Peyer's patch (tissue), 4 donors: Measurements from ENCODE around the gene SCAMP1.

Source experiments
- POLR2A ChIP-seq, 2 donors: fragments of 450-650 bp; IDR thresholded peaks; one replicate each; pipeline ENCODE4 v1.5.1; 2017; ENCODE audit warnings: antibody characterized with exemption in 2 of 2, mild to moderate bottlenecking in 2 of 2, moderate library complexity in 2 of 2
- TF ChIP-seq, protein P1 (sequence below), 6 experiments: fragments of 450-650 bp in 4 of 6; fragments of 200-600 bp in 2 of 6; sonication (generic) in 1 of 6; IDR thresholded peaks; one replicate each; pipeline ENCODE4 v1.5.1; 2017 to 2019; ENCODE audit warnings: antibody characterized with exemption in 6 of 6, mild to moderate bottlenecking in 3 of 6, moderate library complexity in 1 of 6

DNA sequence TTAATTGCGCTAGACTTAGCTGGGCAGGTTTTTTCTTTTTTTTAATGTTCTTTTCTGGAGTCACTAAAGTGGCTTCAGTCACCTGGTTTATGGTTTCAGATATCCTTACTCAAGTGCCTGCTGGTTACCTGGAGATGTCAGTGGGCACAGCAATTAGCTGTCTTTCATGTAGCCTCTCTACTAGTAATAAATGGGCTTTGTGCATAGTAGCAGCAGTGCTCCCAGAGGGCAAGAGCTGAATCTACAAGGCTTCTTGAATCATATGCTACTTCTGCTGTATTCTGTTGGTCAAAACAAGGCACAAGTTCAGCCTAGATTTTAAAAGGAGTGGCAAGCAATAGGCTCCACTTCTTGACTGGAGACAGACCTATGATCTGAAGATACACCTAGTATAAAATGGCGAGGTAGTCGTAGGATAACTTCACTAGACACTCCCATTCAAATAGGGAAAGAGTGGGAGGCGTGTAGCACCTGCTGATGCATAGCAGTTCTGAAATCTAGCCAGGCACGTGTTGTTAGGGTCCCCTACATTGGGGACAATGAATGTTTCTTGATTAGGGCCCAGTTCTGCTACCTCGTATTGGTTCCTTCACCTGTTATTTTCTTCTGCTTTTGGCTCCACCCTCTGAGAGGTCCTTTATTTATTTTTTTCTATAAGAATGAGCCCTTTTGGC is 7.0 kb downstream of the SCAMP1 start:
- TF ChIP-seq, protein P1, sequence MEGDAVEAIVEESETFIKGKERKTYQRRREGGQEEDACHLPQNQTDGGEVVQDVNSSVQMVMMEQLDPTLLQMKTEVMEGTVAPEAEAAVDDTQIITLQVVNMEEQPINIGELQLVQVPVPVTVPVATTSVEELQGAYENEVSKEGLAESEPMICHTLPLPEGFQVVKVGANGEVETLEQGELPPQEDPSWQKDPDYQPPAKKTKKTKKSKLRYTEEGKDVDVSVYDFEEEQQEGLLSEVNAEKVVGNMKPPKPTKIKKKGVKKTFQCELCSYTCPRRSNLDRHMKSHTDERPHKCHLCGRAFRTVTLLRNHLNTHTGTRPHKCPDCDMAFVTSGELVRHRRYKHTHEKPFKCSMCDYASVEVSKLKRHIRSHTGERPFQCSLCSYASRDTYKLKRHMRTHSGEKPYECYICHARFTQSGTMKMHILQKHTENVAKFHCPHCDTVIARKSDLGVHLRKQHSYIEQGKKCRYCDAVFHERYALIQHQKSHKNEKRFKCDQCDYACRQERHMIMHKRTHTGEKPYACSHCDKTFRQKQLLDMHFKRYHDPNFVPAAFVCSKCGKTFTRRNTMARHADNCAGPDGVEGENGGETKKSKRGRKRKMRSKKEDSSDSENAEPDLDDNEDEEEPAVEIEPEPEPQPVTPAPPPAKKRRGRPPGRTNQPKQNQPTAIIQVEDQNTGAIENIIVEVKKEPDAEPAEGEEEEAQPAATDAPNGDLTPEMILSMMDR (IDR thresholded peaks at IDR 0.05), result no peak
- no peak for TF ChIP-seq POLR2A (IDR thresholded peaks at IDR 0.05)
